Stimulated activated memory B cell treated with anti-CD40 and anti-IgM and Interleukin-4, amounts not matched to agents 10 μg/mL and 1 μg/mL and 100 μg/mL, for 72 hours (primary cell): ENCODE results near the gene BAX.
A peak's percentile ranks its signal among the peaks of the same experiment; 100 is the strongest.

ENCODE experiments used
- ATAC-seq: fragments of 150-1000 bp; cut with Tn5 transposase; 2 replicates; pipeline ENCODE4 v1.10.0; 2021
- H3K27ac Mint-ChIP-seq: one replicate; pipeline ENCODE4 v1.8.0; 2022; ENCODE audit warnings: mild to moderate bottlenecking, mixed read lengths
- H3K27me3 Mint-ChIP-seq: one replicate; pipeline ENCODE4 v1.8.0; 2022; ENCODE audit warnings: mixed read lengths
- H3K36me3 Mint-ChIP-seq: one replicate; pipeline ENCODE4 v1.8.0; 2022; ENCODE audit warnings: mixed read lengths
- H3K4me1 Mint-ChIP-seq: one replicate; pipeline ENCODE4 v1.8.0; 2022; ENCODE audit warnings: mixed read lengths
- H3K4me3 Mint-ChIP-seq: one replicate; pipeline ENCODE4 v1.8.0; 2022; ENCODE audit warnings: mild to moderate bottlenecking, moderate library complexity, mixed read lengths
- H3K9me3 Mint-ChIP-seq: one replicate; pipeline ENCODE4 v1.8.0; 2022; ENCODE audit warnings: mixed read lengths

The BAX gene

GRCh38 chr19:48963371-48964204 is 8.9 kb downstream of the BAX start:
- Mint-ChIP-seq H3K9me3 (no peaks in the 10 kb centered on the region), H3K4me1 (peaks cover 76% of the 10 kb centered on the region), H3K27ac (peak overlapping the region; percentile 100), H3K27me3 (no peaks in the 10 kb centered on the region), H3K36me3 (peaks cover 50% of the 10 kb centered on the region), H3K4me3 (peak overlapping the region; percentile 100)
- ATAC-seq, result peak; percentile 6

DNA sequence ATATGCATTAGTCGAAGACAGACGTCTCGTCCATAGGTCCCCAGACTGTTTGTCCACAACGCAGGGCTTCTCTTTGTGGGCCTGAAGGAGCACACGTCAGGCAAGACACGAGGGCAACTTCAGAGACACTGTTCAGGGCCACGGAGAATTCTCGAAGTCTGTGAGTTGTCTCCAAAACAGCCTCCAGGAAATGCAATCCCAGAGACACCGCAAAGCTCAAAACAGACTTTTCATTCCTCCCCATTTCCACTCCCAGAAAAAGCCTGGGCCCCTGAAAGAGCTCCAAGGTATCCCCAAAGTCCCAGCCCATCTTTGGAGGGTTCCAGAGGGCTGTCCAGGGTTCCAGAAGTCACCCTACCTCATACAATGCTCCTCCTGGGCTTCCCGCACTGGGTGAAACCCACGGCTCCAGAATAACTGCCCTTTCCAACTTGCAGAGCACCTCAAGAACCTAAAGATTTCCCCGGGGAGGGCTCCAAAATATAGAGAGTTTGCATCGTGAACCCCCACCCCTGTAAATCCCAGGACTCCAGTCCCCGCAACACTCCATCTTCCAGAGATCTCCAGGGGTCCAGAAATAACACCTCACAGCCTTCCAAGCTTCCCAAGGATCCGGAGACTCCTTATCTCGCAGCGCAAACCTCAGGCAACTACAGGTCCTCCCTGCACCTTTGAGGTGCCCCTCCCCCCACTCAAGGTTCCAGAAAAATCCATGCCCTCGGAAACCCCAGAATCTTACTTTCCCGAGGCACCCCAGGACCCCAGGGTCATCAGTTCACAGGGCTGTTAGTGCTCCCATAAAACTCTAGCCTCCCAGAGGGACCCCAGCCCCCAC is 9.7 kb downstream of the BAX start:
- peaks cover 76% of the 10 kb centered on the region for H3K4me1 Mint-ChIP-seq
- peaks cover 52% of the 10 kb centered on the region for H3K36me3 Mint-ChIP-seq
- peak overlapping the region; percentile 100 for H3K4me3 Mint-ChIP-seq
- no peaks in the 10 kb centered on the region for H3K9me3 Mint-ChIP-seq
- H3K27me3 Mint-ChIP-seq, result no peaks in the 10 kb centered on the region
- peak overlapping the region; percentile 100 for H3K27ac Mint-ChIP-seq
- no peak for ATAC-seq

DNA sequence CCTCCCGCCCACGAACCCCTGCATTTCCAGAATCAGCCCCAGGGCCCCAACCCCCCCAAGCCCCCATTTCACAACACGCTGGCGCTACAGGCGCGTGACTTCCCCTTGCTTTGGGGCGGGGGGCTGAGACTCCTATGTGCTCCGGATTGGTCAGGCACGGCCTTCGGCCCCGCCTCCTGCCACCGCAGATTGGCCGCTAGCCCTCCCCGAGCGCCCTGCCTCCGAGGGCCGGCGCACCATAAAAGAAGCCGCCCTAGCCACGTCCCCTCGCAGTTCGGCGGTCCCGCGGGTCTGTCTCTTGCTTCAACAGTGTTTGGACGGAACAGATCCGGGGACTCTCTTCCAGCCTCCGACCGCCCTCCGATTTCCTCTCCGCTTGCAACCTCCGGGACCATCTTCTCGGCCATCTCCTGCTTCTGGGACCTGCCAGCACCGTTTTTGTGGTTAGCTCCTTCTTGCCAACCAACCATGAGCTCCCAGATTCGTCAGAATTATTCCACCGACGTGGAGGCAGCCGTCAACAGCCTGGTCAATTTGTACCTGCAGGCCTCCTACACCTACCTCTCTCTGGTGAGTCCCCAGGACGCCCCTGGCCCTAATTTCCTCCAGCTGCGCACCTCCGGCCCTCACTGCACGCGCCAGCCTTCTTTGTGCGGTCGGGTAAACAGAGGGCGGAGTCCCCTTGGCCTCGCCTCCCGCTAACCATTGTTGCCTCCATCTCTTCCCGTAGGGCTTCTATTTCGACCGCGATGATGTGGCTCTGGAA is 10.5 kb downstream of the BAX start, which contains the start of gene FTL:
FTL (plus strand) TSS at position 270 of the 766 bp plus-strand sequence; CDS start at position 469, 199 bp downstream.
- peaks cover 76% of the 10 kb centered on the region for H3K4me1 Mint-ChIP-seq
- H3K9me3 Mint-ChIP-seq, result no peaks in the 10 kb centered on the region
- peak; percentile 90 for ATAC-seq
- H3K27me3 Mint-ChIP-seq, result no peaks in the 10 kb centered on the region
- H3K4me3 Mint-ChIP-seq, result peak within 1 kb of the TSS; percentile 100
- peaks cover 57% of the 10 kb centered on the region for H3K36me3 Mint-ChIP-seq
- peak within 1 kb of the TSS; percentile 100 for H3K27ac Mint-ChIP-seq

- peak overlapping the region; percentile 100 for H3K27ac Mint-ChIP-seq
- no peaks in the 10 kb centered on the region for H3K27me3 Mint-ChIP-seq
- peak overlapping the region; percentile 100 for H3K4me3 Mint-ChIP-seq
- H3K36me3 Mint-ChIP-seq, result peaks cover 54% of the 10 kb centered on the region
- ATAC-seq, result peak; percentile 60
- H3K4me1 Mint-ChIP-seq, result peaks cover 80% of the 10 kb centered on the region
- H3K9me3 Mint-ChIP-seq, result no peaks in the 10 kb centered on the region
Observed at GRCh38 chr19:48965806-48966540, 11.3 kb downstream of the BAX start.

DNA sequence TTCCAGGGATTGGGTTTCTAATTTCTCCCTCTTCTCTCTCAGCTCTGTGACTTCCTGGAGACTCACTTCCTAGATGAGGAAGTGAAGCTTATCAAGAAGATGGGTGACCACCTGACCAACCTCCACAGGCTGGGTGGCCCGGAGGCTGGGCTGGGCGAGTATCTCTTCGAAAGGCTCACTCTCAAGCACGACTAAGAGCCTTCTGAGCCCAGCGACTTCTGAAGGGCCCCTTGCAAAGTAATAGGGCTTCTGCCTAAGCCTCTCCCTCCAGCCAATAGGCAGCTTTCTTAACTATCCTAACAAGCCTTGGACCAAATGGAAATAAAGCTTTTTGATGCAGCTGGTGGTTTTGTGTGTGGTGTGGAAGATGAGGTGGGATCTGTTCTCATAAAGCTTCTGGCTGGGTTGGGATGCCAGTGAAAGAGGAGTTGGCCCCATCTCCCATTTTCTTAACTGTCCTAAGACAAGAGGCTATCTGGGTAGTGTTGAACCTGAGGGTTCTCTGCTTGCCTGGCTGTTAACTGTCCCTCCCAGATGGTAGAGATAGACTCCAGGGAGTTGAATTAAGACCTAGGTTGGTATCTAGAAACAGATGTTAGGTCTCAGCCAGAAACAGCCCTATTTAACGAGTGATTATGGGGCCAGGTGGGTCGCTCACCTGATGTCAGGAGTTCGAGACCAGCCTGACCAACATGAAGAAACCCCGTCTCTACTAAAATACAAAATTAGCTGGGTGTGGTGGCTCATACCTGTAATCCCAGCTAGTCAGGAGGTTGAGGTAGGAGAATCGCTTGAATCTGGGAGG is 12.1 kb downstream of the BAX start:
- ATAC-seq, result no peak
- Mint-ChIP-seq H3K27ac (peak overlapping the region; percentile 100), H3K4me3 (peak overlapping the region; percentile 100), H3K27me3 (no peaks in the 10 kb centered on the region), H3K4me1 (peaks cover 77% of the 10 kb centered on the region), H3K9me3 (no peaks in the 10 kb centered on the region), H3K36me3 (peaks cover 46% of the 10 kb centered on the region)

- peaks cover 68% of the 10 kb centered on the region for H3K4me1 Mint-ChIP-seq
- H3K9me3 Mint-ChIP-seq, result no peaks in the 10 kb centered on the region
- peaks cover 43% of the 10 kb centered on the region for H3K36me3 Mint-ChIP-seq
- peak overlapping the region; percentile 100 for H3K4me3 Mint-ChIP-seq
- peak overlapping the region; percentile 100 for H3K27ac Mint-ChIP-seq
- ATAC-seq, result no peak
- no peaks in the 10 kb centered on the region for H3K27me3 Mint-ChIP-seq
Observed at GRCh38 chr19:48967346-48968178, 12.9 kb downstream of the BAX start.

DNA sequence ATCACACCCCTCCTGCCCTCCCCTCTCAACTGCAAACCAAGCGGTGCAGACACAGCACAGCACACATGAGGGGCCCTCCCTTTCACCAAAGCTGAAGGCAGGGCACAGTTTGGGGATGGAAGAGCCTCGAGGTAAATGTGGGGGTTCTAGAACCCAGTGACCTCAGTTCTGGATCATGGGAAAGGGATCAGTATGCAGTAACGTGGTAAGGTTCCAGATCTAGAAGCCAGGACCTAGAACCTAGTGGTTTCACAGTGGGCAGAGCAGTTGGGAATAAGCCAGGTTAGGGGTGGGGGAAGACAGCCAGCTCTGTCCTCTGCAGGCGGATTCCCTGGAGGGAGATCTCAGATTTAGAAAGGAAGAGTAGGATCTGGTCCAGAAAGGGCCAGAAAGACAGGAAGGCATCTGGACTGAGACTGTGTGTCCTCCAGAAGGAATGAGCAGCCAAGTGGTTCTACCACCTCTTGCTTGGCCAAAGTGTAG is 13.5 kb downstream of the BAX start:
- peaks cover 62% of the 10 kb centered on the region for H3K4me1 Mint-ChIP-seq
- H3K9me3 Mint-ChIP-seq, result no peaks in the 10 kb centered on the region
- H3K4me3 Mint-ChIP-seq, result no peak overlapping the region
- H3K27ac Mint-ChIP-seq, result peak overlapping the region; percentile 100
- peaks cover 49% of the 10 kb centered on the region for H3K36me3 Mint-ChIP-seq
- no peaks in the 10 kb centered on the region for H3K27me3 Mint-ChIP-seq
- ATAC-seq, result no peak

DNA sequence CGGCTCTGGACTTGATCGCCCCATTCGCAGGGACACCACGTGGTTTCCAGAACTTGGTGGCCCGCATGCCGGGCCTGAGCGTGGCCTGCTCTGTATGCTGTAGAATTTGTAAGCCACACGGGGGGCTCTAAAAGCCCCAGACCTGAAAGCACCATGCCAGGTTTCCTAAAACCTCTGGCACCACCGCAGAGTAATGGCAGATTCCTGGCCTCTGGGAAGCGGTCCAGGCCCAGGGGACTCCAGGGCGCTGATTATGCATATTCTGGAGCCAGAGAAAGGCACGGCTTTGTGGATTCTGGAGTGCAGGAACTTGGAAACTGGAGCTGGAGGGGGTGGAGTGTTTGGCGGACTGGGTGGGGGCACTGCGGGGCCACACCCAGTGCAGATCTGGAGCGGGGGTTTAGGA is 14.1 kb downstream of the BAX start:
- Mint-ChIP-seq H3K27ac (peak overlapping the region; percentile 100), H3K27me3 (no peaks in the 10 kb centered on the region), H3K4me3 (no peak overlapping the region), H3K36me3 (peaks cover 50% of the 10 kb centered on the region), H3K9me3 (no peaks in the 10 kb centered on the region), H3K4me1 (peaks cover 56% of the 10 kb centered on the region)
- ATAC-seq, result no peak

DNA sequence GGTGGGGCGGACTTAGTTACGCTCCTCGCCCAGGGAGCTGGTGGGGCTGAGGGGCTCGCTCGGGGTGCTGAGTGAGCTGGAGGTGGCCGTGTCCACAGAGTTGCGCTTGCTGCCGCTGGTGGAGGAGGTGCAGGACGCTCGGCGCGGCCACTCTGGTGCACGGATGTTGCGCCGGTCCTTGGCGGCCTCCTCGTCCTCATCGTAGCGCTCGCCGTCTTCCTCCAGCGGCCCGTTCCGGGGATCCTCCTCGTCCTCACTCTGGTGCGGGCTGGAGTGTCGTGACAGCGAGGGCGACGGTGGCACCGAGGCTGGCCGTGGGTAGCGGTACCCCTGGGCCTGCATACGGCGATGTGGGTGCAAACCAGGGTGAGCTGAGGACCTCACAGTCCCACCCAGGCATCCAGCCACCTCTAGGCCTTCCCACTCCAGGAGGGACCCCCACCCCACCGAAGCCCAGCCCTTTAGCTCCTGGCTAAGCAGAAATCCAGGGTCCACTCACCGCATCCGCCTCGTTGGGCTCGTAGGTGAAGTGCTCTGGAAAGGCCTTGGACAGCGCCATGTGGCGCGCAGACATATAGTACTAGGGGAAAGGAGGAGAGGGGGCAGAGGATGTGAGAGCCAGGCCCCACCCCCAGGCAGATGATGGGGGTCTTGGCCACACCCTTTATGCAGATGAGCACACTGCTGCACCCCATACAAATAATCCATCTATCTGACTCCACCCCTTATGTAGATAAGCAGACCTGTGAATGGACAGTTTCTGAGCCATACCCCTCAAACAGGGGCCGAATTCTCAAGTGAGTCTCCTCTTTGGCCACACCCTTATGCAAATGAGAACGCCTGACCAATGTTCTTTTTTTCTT is 14.8 kb downstream of the BAX start:
- Mint-ChIP-seq H3K4me1 (peaks cover 49% of the 10 kb centered on the region), H3K27ac (no peak overlapping the region), H3K4me3 (no peak overlapping the region)

DNA sequence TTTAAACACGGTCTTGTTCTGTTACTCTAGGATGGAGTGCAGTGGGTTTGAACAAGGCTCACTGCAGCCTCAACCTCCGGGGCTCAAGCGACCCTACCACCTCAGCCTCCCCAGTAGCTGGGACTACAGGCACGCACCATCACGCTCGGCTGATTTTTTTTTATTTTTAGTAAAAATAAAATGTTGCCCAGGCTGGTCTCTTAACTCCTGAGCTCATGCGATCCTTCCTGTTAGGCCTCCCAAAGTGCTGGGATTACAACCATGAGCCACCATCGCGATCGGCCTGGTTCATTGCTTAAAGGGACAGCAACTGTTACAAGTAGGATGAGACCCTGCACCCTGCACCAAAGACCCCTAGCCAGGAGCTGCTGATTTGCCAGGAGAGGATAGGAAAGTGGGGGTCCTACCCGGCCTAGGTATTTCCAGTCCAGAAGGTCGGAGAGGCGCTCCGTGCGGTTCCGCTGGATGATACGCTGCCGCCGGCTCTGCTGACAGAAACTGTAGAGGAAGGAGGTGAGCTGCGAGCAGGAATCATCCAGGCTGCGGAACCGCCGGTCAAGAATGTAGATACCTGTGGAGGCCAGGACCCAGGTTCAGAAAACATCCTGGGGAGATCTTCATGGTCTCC is 15.6 kb downstream of the BAX start:
- Mint-ChIP-seq H3K27ac (no peak overlapping the region), H3K9me3 (no peaks in the 10 kb centered on the region), H3K36me3 (peaks cover 58% of the 10 kb centered on the region), H3K27me3 (no peaks in the 10 kb centered on the region), H3K4me3 (no peak overlapping the region), H3K4me1 (peaks cover 41% of the 10 kb centered on the region)
- ATAC-seq, result no peak

More for the DNA sequence above, 14.8 kb downstream of the BAX start:
- Mint-ChIP-seq H3K27me3 (no peaks in the 10 kb centered on the region), H3K9me3 (no peaks in the 10 kb centered on the region), H3K36me3 (peaks cover 57% of the 10 kb centered on the region)
- no peak for ATAC-seq

- Mint-ChIP-seq H3K9me3 (no peaks in the 10 kb centered on the region), H3K36me3 (peaks cover 50% of the 10 kb centered on the region), H3K27ac (no peak overlapping the region), H3K4me3 (no peak overlapping the region), H3K4me1 (peaks cover 36% of the 10 kb centered on the region), H3K27me3 (no peaks in the 10 kb centered on the region)
- peak; percentile 77 for ATAC-seq
Observed at GRCh38 chr19:48970923-48971395, 16.3 kb downstream of the BAX start.
